Islet precursor cell (in vitro differentiated cells): Measurements from ENCODE around the gene PPM1H.
A peak's percentile ranks its signal among the peaks of the same experiment; 100 is the strongest.

ENCODE experiments used
- DNase-seq: peaks from one replicate; pipeline ENCODE4 v3.0.0-alpha.2; 2018

Gene PPM1H

DNA sequence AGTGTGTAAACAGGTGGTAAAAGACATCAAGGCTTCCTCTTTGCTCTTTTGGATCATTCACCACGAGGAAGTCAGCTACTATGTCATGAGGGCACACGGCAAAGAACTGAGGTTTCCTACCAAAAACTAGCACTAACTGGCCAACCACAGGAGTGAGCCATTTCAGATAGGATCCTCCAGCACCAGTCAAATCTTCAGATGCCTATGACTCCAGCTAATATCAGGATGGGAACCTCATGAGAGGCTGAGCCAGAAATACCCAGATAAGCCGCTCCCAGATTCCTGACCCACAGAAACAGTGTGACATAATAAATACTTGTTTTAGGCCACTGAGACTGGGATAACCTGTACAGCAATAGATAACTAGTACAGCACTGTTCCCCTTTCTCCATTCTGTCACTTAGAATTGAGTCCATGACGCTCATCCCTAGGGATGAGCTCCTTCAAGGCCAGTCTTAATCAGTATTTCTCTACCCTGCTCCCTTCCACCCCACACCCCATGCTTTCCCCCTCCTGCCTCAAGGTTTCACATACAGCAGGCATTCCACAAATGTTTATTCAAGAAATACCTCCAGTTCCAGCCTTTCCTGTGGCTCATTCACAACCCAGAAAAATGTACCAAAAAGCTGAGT is 68.4 kb downstream of the PPM1H start:
- peak; percentile 85 for DNase-seq

DNA sequence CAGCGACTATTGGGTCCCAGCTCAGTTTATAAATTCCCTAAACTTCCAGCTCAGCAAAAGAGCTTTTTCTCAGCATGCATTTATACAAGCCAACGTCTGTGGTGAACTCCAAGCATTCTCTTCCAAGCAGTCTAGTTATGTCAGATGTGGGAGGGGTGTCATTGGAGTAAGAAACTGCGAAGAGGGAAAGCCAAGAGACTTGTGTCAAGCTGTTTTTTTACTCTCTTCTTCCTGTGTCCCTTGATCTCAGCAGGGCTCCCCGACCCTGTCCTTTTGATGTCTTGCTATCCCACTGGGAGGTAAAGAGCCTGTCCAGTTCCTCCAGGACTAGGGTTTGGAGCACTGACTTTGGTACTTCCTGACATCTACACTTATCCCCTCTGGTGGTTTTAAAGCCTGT is 69.0 kb downstream of the PPM1H start:
- no peak for DNase-seq

- DNase-seq: no peak
Measured at GRCh38 chr12:62865065-62865464, 69.9 kb downstream of the PPM1H start.

- no peak for DNase-seq
Measured at GRCh38 chr12:62862259-62862881, 72.6 kb downstream of the PPM1H start.

DNA sequence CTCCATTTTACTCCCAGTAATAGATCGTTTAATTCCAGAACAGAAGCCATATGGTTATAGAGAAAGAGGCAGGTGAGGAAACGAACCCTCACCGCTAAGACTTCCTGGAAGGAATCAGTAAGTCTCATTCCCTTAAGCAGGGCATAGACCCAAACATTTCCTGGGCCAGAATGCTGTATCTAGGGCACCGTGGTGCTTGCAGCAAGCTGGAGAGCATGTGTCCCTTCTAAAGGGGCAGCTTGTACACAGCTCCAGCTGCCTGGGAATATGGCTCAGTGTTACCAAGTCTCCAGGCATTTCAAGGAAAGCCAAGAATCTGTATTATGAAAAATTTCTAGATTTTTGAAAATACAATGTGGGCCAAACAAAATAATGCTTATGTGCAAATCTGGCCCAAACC is 73.4 kb downstream of the PPM1H start:
- no peak for DNase-seq

- no peak for DNase-seq
Measured at GRCh38 chr12:62860501-62861411, 74.2 kb downstream of the PPM1H start.

DNA sequence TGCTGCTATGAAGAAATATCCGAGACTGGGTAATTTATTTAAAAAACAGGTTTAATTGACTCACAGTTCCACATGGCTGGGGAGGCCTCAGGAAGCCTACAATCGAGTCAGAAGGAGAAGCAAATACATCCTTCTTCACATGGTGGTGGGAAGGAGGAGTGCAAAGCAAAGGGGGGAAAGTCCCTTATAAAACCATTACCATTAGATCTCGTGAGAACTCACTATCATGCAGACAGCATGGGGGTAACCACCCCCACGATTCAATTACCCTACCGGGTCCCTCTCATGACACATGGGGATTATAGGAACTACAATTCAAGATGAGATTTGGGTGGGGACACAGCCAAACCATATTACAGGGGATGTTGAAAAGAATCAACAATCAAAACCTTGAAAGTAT is 74.9 kb downstream of the PPM1H start:
- DNase-seq: no peak

DNA sequence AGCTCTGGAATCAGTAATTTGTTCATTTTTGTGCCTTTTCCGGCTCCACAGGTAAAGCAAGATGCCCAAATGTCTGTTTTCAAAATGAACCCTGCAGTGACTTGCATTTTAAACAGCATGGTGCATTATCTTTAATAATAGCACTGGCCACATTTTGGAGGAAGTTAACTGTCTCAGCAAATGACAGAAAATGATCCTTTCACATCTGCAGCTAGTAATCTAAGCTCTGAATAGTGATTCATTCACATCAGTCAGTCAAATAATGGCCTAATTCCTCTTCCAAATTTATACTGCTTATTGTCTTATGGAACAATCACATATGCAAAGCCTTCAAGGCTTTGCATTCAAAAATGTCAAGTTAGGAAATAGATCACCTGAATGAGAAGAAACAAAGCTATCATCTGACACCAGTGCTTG is 75.6 kb downstream of the PPM1H start:
- no peak for DNase-seq

- DNase-seq: no peak
Measured at GRCh38 chr12:62856454-62856853, 78.5 kb downstream of the PPM1H start.

DNA sequence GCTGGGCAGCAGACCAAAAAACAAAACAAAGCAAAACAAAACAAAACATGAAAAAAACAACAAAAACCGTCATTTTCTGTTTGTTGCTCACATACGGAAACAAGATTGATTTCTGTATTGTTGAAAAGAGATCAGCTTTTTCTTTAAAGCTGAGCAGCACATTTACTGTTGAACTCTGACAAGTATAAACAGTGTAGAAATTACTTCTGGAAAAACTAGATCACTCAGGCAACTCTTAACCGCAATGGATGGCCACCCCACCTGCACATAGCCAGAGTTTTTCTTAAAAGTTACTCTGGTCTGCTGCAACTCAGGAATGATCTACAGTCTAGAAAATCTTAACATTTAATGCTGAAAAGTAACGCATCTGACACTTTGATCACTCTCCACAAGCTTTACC is 80.9 kb downstream of the PPM1H start:
- no peak for DNase-seq

DNA sequence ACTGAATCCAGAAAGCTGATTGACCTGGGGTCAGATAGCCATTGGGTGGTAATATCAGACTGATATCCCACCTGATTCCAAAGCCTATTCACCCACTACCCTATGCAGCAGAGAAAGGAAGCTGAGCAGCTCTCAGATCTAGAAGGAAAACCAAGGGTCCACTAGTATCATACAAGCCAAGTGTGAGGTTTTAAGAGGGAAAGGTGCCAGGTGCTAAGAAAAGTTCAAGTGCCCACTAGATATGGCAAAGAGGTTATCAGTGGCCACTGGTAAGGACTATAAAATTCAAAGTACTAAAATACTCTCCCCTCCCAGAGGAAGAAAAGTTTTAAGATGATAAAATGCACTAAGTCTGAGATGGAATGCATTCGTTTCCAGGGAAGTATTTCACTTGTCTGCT is 85.6 kb downstream of the PPM1H start:
- no peak for DNase-seq

- no peak for DNase-seq
Measured at GRCh38 chr12:62848418-62848817, 86.5 kb downstream of the PPM1H start.

DNA sequence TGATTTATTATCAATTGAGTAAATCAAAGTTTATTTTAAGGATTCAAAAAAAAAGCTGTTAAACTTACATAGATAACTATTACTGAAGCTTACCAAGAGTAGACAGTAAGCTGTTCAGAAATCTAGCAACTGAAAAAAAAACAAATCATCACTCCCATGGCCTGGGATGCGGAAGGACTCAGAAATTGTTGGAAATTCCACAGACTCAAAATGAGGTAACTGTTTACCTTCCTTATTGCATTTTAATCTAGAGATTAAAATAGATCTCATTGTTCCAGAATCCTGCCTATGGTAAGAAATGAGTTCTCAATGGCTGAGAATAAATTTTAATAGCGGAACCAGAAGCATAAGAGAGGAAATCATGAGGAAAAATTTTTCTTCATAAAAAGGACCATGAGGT is 87.2 kb downstream of the PPM1H start:
- DNase-seq: no peak

- no peak for DNase-seq
Measured at GRCh38 chr12:62846491-62846890, 88.5 kb downstream of the PPM1H start.

DNA sequence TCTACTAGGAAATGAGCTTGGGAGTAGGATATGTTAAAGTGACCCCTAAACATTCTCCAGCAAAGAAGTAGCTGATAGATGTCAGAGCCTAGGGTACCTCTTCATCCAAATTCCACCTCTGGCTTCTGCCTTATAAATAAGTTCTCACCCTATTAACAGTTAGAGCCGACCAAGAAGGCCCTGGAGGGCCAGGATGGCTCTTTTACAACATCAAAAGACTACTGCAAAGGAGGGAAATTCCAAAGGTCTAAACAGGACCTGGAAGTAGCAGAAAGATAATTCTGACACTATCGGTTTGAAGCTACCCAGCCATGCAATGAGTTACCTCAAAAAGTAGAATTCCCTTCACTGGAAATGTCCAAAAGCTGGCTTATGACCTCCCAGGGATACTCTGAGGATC is 90.0 kb downstream of the PPM1H start:
- peak; percentile 73 for DNase-seq

GRCh38 chr12:62843716-62844115 is 91.2 kb downstream of the PPM1H start:
- no peak for DNase-seq

GRCh38 chr12:62841846-62842245 is 93.1 kb downstream of the PPM1H start:
- DNase-seq: no peak

DNA sequence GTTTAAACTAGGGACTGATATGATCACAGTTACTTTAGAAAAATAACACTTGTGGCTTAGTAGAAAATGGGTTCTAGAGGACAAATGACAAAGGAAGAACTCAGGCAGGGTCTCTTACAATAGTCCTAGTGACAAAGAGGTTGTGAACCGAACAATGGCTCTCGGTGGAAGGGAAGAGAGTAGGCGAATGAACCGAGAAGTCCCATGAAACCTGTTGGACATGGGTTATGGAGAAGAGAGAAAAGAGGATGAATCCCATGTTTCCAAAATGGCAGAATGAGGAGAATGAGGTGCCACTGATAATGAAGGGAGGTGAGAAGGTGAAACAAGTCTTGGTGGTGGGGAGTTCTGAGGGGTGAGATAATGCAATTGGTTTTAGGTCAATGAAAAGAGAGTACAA is 94.1 kb downstream of the PPM1H start:
- DNase-seq: no peak

DNA sequence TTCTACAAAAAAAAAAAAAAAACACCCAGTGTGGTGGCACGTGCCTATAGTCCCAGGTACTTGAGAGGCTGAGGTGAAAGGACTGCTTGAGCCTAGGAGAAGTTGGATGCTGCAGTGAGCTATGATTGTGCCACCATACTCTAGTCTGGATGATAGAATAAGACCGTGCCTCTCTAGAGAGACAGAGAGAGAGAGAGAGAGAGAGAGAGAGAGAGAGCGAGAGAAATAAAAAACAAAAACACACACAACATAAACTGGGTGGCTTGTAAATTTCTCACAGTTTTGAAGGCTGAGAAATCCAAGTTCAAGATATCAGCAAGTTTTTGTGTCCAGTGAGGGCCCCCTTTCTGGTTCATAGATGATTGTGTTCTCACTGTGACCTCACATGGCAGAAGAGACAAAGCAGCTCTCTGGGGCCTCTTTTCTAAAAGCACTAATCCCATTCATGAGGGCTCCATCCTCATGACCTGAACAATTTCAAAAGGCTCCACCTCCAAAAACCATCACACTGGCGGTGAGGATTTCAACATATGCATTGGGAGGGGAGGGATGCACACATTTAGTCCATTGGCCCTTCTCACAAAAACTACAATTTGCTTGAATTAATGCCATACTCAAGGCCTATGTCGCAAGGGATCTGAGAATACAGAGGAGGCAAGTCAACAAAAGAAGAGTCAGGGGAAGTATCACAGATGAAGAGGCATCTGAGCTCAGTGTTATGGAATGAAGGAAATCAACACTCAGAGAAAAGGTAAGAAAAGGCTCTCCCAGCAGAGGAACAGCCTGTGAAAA is 94.9 kb downstream of the PPM1H start:
- DNase-seq: no peak

DNA sequence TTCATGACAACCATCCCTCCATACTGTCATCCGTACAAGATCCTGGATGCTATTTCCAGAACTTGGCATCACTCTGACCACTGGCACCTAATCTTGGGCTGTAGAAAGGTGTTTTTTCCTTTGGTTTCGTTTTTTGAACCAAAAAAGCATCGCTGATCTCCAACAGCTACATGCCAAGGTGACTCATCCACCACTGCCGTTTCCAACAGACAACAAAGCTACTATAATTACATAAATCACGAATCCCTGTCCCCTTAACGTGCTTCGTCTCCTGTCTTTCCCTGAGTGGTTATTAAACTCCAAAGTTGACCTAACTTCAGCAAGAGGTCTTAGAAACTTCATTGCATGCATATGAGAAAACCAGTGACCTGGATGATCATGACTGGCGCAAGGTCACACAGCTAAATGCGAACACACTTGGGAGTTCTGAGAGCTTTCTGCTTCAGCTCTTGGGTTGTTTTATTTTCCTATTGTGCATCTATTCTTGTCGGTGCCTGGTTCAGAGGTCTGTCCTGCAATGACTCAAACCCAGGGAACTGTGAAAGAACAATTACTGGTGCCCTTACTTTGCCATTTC is 99.9 kb downstream of the PPM1H start:
- DNase-seq: no peak

DNA sequence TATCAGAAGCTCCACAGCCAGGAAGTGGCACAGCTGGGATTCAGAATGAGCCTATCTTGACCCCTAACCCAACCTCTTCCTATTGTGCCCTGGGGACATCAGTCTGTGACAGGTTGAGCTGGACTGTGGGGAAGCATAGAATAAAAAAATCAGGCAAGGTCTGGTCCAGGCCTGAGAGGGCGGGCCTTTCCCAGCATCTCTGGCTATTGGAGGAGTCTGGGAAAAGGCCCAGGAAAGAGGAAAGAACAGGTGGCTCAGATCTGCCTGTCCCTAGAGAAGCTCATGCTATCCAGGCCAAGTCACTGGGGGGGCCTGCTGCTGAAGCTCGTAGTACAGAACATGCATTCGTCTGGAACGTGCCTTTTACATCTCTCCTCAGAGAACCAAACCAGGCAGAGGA is 100.5 kb downstream of the PPM1H start:
- DNase-seq: peak; percentile 73

GRCh38 chr12:62833634-62834033 is 101.3 kb downstream of the PPM1H start:
- DNase-seq: no peak

DNA sequence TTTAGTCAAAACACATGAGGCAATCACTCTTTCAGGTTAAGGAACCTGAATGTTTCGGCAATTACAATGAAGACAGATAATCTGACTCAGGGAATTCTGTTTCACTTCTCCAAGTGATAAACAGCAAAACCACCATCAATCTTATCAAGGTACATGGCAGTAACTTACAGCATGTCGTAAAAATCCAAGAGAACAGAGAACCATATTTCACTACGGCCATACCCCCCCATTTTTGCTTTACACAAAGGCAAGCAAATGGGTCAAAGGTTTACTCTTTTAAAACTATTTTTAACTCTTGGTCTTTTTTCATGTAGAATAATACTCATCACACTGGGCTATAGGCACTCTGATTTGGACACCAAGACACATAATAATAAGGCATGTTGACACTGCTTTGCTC is 102.4 kb downstream of the PPM1H start:
- DNase-seq: no peak
